GM12864 (cell line): ENCODE measurements around the gene SIX3.

Experiments used
- DNase-seq: peaks from one replicate; pipeline ENCODE4 v3.0.0-alpha.2; 2011; ENCODE audit warnings: low read depth
- H3K4me3 ChIP-seq: 2 replicates; pipeline ENCODE4 v1.5.1; 2011; ENCODE audit warnings: mild to moderate bottlenecking, low read depth, low read length, control low read depth
- TF ChIP-seq, protein P1 (sequence below): IDR thresholded peaks from 2 replicates; pipeline ENCODE4 v1.5.1; 2011; ENCODE audit warnings: low read depth, mild to moderate bottlenecking, moderate library complexity, low read length, control low read depth, inconsistent platforms; ENCODE audit errors: missing control alignments

The SIX3 gene

DNA sequence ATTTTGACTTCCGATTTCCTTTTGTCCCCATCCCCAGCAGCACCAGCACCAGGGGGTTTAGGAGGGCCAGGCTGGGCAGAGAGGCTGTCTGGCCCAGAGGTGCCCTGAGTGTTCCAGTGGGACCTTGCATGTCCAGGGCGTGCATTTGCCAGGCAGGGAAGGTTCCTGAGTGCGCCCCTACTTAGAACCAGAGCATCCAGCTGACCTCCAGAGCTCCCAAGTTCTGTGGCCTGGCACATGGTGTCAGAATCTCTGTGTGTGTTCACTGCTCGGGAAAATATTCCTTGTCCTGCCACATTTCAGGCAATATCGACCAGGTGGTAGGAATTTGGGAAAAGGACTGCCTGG lies 5.5 kb downstream of the SIX3 start:
- TF ChIP-seq, protein P1, sequence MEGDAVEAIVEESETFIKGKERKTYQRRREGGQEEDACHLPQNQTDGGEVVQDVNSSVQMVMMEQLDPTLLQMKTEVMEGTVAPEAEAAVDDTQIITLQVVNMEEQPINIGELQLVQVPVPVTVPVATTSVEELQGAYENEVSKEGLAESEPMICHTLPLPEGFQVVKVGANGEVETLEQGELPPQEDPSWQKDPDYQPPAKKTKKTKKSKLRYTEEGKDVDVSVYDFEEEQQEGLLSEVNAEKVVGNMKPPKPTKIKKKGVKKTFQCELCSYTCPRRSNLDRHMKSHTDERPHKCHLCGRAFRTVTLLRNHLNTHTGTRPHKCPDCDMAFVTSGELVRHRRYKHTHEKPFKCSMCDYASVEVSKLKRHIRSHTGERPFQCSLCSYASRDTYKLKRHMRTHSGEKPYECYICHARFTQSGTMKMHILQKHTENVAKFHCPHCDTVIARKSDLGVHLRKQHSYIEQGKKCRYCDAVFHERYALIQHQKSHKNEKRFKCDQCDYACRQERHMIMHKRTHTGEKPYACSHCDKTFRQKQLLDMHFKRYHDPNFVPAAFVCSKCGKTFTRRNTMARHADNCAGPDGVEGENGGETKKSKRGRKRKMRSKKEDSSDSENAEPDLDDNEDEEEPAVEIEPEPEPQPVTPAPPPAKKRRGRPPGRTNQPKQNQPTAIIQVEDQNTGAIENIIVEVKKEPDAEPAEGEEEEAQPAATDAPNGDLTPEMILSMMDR = no peak
- no peak overlapping the region for H3K4me3 ChIP-seq
- DNase-seq = no peak

- DNase-seq = no peak
- TF ChIP-seq, protein P1 = no peak
- H3K4me3 ChIP-seq = no peak overlapping the region
These were observed 7.2 kb downstream of the SIX3 start for GRCh38 chr2:44948565-44949328.

- no peak for DNase-seq
- no peak overlapping the region for H3K4me3 ChIP-seq
- TF ChIP-seq, protein P1 = no peak
These were observed 8.0 kb downstream of the SIX3 start for GRCh38 chr2:44949329-44950151.

DNA sequence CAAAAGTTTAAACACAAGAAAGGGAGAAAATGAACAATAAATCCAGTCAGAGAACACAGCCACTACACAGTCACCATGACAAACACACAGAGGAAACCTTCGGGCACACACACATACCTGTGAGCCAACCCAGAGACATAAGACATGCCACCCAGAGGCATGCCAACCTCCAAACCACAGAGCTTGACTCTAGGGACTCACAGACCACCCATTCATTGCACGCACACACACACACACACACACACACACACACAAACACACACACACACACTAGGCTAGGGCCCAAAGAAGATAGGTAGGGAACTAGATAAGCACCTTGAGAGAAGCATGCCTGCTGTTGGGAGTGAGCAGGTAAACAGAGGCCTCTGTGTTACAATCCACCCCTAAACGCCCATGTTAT lies 9.1 kb downstream of the SIX3 start:
- TF ChIP-seq, protein P1 = no peak
- no peak for DNase-seq
- H3K4me3 ChIP-seq = no peak overlapping the region

DNA sequence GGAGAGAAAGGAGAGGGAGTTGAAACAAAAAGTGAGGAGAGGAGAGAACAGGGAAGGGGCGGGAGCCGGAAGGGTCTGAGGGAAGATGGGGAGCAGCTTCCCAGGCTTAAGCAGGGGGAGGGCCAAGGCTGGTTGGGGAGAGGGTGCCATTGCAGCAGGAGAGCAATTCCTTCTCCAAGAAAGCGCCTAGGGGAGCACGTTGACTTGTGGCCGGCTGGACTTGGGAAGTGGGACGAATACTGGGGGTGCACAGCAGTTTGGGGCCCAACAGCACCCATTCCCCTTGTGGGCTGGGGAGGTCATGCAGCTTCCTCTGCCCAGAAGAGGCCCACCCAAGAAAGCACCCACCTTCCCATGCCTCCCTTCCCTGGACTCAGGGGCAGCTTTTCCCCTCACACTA lies 9.6 kb downstream of the SIX3 start:
- no peak for DNase-seq
- TF ChIP-seq, protein P1 = peak; percentile 8
- H3K4me3 ChIP-seq = no peak overlapping the region

DNA sequence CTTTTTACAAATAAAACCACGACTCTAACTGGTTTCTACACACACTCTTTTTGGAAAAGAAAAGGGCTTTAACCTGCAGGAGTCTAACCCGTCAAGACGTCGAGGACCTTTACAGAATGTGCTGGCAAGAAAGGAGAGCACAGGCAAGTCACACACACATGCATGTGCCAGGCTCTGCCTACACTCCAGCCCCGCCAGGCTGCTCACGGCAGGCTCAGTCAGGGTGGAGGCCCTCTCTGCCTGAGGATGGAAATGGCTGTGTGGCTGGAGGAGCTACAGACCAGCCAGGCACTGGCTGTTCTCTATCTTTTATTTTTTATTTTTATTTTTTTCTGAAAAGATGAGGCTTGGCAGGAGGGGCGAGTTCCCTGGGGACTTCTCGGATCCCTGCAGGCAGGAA lies 10.2 kb downstream of the SIX3 start:
- H3K4me3 ChIP-seq = no peak overlapping the region
- no peak for DNase-seq
- TF ChIP-seq, protein P1 = no peak
